ENCODE data around the gene SLC16A3.

DNA sequence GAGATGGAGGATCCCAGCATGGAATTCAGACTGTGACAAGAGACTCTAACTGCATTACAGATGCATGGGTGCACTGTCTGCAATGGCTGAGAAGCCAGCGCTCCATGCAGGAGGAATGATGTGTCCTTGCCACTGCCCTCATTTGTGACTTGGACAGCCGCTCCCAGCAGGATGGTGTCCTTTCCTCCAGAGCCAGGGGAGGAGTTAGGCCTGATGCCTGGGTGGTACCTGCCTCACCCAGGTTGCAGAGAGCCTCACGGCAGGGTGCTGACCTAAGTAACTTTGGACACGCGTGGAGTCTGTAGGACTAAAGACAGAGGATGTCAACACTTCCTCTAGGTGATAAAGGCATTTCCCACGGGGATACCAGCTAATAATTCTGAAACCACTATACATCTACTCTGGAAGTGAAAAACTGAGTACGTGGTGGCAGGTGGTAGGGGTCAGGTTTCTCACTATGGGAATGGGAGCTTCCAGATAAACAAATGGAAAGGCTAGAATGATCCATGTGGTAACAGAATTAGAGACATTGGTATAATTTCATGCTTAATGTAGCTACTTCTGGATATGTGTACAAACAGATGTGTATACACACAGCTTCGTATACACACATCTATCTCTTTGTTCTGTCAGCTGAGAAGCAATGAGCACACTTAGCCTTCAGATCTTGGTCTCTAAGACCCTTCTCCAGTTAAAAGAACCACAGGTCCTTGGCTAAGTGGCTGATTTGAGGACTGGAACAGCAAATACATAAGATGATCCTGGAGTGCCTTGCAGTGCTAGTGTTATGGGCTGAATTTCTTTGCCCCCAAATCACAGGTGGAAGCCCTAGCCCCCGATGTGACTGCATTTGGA is 58.4 kb downstream of the SLC16A3 start:
- no peak for TF ChIP-seq POLR2A (IDR thresholded peaks at IDR 0.05)
- TF ChIP-seq, protein P1, sequence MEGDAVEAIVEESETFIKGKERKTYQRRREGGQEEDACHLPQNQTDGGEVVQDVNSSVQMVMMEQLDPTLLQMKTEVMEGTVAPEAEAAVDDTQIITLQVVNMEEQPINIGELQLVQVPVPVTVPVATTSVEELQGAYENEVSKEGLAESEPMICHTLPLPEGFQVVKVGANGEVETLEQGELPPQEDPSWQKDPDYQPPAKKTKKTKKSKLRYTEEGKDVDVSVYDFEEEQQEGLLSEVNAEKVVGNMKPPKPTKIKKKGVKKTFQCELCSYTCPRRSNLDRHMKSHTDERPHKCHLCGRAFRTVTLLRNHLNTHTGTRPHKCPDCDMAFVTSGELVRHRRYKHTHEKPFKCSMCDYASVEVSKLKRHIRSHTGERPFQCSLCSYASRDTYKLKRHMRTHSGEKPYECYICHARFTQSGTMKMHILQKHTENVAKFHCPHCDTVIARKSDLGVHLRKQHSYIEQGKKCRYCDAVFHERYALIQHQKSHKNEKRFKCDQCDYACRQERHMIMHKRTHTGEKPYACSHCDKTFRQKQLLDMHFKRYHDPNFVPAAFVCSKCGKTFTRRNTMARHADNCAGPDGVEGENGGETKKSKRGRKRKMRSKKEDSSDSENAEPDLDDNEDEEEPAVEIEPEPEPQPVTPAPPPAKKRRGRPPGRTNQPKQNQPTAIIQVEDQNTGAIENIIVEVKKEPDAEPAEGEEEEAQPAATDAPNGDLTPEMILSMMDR (IDR thresholded peaks at IDR 0.05): no peak
